Epithelial cell of esophagus (primary cell): ENCODE measurements around the gene CTSE.
A peak's percentile ranks its signal among the peaks of the same experiment; 100 is the strongest.

Source experiments
- DNase-seq: peaks from one replicate; pipeline ENCODE4 v3.0.0; 2010; ENCODE audit warnings: low read depth
- H3K4me3 ChIP-seq: 2 replicates; pipeline ENCODE4 v1.5.1; 2011; ENCODE audit warnings: mild to moderate bottlenecking, low read length, control low read depth
- TF ChIP-seq, protein P1 (sequence below): IDR thresholded peaks from 2 replicates; pipeline ENCODE4 v1.5.1; 2011; ENCODE audit warnings: low read depth, mild to moderate bottlenecking, low read length, control low read depth, inconsistent platforms; ENCODE audit not compliant: insufficient read depth; ENCODE audit errors: missing control alignments

Gene CTSE

DNA sequence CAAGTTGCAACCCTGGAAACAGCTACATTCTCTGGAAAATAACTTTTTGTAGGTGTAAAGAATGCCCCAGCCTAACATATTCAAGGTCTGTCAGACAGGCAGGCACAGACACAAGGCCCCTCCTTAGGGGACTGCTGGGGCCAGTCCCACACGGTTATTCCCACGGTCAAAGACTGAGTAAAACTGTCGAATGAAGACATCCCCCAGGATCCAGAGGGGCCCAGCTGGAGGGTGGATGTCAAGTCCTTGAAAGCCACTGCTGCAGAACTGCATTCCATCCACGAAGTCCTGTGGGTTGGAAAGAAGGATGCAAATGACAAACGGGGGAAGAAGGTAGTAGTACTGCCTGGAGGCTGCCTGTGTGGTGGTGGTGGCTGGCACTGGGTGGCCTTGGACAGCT lies 13.6 kb downstream of the CTSE start:
- no peak for DNase-seq
- no peak overlapping the region for H3K4me3 ChIP-seq
- TF ChIP-seq, protein P1, sequence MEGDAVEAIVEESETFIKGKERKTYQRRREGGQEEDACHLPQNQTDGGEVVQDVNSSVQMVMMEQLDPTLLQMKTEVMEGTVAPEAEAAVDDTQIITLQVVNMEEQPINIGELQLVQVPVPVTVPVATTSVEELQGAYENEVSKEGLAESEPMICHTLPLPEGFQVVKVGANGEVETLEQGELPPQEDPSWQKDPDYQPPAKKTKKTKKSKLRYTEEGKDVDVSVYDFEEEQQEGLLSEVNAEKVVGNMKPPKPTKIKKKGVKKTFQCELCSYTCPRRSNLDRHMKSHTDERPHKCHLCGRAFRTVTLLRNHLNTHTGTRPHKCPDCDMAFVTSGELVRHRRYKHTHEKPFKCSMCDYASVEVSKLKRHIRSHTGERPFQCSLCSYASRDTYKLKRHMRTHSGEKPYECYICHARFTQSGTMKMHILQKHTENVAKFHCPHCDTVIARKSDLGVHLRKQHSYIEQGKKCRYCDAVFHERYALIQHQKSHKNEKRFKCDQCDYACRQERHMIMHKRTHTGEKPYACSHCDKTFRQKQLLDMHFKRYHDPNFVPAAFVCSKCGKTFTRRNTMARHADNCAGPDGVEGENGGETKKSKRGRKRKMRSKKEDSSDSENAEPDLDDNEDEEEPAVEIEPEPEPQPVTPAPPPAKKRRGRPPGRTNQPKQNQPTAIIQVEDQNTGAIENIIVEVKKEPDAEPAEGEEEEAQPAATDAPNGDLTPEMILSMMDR: no peak

DNA sequence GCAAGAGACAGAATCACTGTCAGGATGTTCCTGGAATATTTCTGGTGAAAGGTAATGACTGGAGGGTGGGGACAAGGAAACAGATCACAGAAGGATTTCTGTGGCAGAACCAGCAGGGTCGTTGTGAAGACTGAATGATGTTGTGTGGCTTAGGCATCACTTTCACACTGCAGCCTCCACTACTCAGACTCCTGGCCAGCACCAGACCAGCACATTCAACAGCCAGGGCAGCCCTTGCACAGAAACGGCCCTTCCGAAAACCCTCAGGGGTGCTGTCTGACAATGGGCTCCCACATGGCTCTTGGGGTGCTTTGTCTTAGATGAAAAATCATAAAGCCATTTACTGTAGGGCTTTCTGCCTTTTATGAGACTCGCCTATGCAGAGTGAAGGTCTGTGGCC lies 16.7 kb downstream of the CTSE start:
- TF ChIP-seq, protein P1: no peak

DNA sequence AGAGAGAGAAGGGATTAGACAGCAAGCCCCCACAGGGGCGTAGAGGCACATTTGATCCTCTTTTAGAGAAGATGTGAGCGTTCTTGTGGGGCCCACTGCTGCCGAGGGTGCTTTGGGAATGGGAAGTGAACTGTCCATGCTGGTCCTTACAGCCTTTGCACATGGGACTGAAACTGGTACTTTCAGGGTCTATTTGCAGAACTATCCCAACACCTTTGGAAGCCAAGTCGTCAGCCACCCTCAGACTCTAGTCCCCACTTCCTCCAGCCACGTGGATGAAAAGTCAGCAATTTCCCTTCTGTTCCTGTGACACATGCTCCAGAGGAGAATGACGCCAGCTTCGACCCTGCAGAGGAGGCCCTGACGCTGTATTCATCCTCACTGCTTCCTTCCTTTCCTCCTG lies 17.9 kb downstream of the CTSE start:
- TF ChIP-seq, protein P1: no peak
- DNase-seq: no peak
- no peak overlapping the region for H3K4me3 ChIP-seq

More for the DNA sequence above, 16.7 kb downstream of the CTSE start:
- no peak overlapping the region for H3K4me3 ChIP-seq
- no peak for DNase-seq

DNA sequence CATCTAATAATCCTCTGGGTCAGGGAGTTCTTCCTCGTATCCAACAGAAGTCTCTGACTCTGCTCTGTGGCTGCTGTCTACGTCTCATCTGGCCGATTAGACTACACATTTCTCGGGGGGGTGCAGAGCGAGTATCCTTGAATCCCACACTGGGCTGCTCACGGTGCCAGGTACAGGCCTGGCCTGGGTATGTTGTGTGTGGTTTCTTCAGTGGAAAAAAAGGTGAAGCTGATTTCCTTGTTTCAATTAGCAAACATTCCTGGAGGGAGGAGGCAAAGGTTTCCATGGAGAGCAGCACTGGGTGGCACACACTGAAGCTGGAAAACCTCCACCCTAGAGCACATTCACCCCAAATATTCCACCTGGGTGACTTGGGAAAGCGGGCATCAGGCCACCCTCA lies 18.5 kb downstream of the CTSE start:
- peak; percentile 30 for DNase-seq
- H3K4me3 ChIP-seq: no peak overlapping the region
- TF ChIP-seq, protein P1: no peak

DNA sequence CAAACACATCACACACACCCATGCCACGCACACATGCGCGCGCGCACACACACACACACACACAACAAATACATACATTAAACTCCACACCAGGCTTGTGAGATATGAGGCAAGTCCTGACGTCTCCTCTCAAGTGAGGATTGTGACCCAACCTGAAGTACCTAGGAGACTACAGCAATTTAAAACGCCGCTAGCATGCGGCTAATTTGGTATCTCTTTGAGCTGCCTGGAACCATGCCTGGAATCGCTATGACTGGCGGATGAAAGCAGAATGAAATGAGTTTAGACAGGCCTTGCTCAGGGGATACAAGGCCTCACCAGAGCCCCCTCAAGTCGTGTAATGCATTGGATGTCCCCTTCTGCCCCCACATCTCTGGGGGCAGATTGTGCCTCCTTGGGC lies 18.9 kb downstream of the CTSE start:
- TF ChIP-seq, protein P1: no peak
- peak overlapping the region; percentile 41 for H3K4me3 ChIP-seq
- DNase-seq: peak; percentile 96

DNA sequence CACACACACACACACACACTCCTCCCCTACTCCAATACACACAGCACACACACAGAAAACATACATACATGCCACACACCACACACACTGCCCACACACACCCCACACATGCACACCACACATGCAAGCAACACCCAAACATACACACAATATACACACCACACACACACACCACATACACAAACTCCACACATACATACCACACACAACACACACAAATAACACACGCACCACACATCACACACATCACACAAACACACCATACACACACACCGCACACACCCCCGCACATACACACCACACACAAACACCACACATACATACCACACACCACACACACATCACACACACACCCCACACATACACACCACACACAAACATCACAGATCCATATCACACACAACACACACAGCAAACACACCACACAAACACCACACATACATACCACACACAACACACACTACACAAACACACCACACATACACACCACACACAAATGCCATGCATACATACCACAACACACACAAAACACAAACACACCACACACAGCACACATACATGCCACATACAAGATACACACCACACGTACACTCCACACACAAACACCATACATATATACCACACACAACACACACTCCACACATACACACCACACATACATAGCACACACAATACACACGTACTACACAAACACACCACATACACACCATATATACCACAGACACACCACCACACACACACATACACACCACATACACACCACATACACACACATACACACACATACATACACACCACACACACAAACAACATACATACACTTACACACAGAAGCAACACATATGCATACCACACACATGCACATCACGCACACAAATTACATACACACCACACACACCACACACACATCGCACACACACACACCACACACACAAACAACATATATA lies 19.6 kb downstream of the CTSE start:
- peak; percentile 14 for DNase-seq
- H3K4me3 ChIP-seq: peak overlapping the region; percentile 93
- TF ChIP-seq, protein P1: no peak
